OCI-LY1 (cell line): ENCODE data around the gene BMPR1B.

Experiments used
- CTCF ChIP-seq: fragments of 200-600 bp; sonication (generic), shearing (Covaris generic); IDR thresholded peaks from 2 replicates; pipeline ENCODE4 v1.5.1; 2017; ENCODE audit warnings: mild to moderate bottlenecking, antibody characterized with exemption, low read length, moderate library complexity, mixed read lengths
- EZH2 ChIP-seq: fragments of 200-600 bp; sonication (generic), shearing (Covaris generic); IDR thresholded peaks from 2 replicates; pipeline ENCODE4 v1.8.0; 2017; ENCODE audit warnings: borderline replicate concordance, mixed run types, mild to moderate bottlenecking, antibody characterized with exemption, low read length, moderate library complexity, mixed read lengths

GRCh38 chr4:94912606-94913005 lies 154.9 kb downstream of the BMPR1B start:
- TF ChIP-seq CTCF (no peak), EZH2 (no peak)
